Right lobe of liver (tissue), 4 donors: Measurements from ENCODE around the gene SCN1A.

Experiments used
- POLR2A ChIP-seq: fragments of 450-650 bp; IDR thresholded peaks from one replicate; pipeline ENCODE4 v1.6.1; 2017; ENCODE audit warnings: antibody characterized with exemption, mild to moderate bottlenecking
- TF ChIP-seq, protein P1 (sequence below), 4 donors: fragments of 200-600 bp in 3 of 4; fragments of 450-650 bp in 1 of 4; IDR thresholded peaks; one replicate each; pipeline versions ENCODE4 v1.5.1 to v1.8.0; 2016 to 2022; ENCODE audit warnings: antibody characterized with exemption in 4 of 4, mild to moderate bottlenecking in 2 of 4
- donor health status: DM: no; HTN: no; CAD: no.
- donor health status: DM: no; HTN: no; CAD: no.
- donor health status: DM: no; HTN: yes; CAD: no.

DNA sequence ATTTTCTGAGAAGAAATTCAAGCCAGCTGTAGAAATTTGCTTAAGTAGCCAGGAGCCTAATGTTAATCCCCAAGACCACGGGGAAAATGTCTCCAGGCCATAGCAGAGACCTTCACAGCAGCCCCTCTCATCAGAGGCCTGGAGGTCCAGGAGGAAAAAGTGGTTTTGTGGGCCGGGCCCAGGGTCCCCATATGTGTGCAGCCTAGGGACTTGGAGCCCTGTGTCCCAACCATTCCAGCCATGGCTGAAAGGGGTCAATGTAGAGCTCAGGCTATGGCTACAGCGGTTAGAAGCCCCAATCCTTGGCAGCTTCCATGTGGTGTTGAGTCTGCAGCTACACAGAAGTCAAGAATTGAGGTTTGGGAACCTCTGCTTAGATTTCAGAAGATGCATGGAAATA, 160.1 kb downstream of the SCN1A start:
- TF ChIP-seq POLR2A: no peak
- TF ChIP-seq, protein P1, sequence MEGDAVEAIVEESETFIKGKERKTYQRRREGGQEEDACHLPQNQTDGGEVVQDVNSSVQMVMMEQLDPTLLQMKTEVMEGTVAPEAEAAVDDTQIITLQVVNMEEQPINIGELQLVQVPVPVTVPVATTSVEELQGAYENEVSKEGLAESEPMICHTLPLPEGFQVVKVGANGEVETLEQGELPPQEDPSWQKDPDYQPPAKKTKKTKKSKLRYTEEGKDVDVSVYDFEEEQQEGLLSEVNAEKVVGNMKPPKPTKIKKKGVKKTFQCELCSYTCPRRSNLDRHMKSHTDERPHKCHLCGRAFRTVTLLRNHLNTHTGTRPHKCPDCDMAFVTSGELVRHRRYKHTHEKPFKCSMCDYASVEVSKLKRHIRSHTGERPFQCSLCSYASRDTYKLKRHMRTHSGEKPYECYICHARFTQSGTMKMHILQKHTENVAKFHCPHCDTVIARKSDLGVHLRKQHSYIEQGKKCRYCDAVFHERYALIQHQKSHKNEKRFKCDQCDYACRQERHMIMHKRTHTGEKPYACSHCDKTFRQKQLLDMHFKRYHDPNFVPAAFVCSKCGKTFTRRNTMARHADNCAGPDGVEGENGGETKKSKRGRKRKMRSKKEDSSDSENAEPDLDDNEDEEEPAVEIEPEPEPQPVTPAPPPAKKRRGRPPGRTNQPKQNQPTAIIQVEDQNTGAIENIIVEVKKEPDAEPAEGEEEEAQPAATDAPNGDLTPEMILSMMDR (IDR thresholded peaks at IDR 0.05): no peak
